ENCODE measurements around the gene LMX1A.

Gene LMX1A

DNA sequence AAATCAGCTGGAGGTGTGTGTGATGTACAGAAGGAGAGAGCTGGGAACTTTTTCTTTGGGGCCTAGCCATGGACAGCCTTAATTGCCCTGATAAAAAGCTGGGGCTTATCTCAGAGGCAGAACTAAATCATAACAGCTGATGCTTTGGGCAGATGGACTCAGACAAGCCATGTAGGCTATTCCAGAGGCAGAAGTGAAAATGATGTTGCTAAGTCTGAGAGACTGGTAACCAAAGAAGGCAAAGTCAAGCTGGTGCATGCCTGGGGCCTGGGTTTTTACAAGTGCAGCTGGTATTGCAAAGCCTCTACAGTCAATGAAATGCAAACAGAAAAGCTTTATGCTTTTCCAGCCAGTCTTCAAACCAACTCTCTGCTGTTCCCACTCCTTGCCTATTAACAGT is 39.0 kb upstream of the LMX1A start:
- H3K4me3 ChIP-seq (ENCODE audit: low read depth, low read length) = no peak overlapping the region
- DNase-seq (ENCODE audit: low read depth) = no peak
- TF ChIP-seq POLR2A (IDR thresholded peaks at IDR 0.05; ENCODE audit: extremely low read depth, insufficient read length) = no peak
- TF ChIP-seq MYC (IDR thresholded peaks at IDR 0.05; ENCODE audit: low read depth, low read length) = no peak
- TF ChIP-seq, protein P1, sequence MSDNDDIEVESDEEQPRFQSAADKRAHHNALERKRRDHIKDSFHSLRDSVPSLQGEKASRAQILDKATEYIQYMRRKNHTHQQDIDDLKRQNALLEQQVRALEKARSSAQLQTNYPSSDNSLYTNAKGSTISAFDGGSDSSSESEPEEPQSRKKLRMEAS (IDR thresholded peaks at IDR 0.05; ENCODE audit: low read depth, low read length) = no peak
- TF ChIP-seq, protein P2, sequence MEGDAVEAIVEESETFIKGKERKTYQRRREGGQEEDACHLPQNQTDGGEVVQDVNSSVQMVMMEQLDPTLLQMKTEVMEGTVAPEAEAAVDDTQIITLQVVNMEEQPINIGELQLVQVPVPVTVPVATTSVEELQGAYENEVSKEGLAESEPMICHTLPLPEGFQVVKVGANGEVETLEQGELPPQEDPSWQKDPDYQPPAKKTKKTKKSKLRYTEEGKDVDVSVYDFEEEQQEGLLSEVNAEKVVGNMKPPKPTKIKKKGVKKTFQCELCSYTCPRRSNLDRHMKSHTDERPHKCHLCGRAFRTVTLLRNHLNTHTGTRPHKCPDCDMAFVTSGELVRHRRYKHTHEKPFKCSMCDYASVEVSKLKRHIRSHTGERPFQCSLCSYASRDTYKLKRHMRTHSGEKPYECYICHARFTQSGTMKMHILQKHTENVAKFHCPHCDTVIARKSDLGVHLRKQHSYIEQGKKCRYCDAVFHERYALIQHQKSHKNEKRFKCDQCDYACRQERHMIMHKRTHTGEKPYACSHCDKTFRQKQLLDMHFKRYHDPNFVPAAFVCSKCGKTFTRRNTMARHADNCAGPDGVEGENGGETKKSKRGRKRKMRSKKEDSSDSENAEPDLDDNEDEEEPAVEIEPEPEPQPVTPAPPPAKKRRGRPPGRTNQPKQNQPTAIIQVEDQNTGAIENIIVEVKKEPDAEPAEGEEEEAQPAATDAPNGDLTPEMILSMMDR (IDR thresholded peaks at IDR 0.05; ENCODE audit: low read depth, low read length) = no peak

DNA sequence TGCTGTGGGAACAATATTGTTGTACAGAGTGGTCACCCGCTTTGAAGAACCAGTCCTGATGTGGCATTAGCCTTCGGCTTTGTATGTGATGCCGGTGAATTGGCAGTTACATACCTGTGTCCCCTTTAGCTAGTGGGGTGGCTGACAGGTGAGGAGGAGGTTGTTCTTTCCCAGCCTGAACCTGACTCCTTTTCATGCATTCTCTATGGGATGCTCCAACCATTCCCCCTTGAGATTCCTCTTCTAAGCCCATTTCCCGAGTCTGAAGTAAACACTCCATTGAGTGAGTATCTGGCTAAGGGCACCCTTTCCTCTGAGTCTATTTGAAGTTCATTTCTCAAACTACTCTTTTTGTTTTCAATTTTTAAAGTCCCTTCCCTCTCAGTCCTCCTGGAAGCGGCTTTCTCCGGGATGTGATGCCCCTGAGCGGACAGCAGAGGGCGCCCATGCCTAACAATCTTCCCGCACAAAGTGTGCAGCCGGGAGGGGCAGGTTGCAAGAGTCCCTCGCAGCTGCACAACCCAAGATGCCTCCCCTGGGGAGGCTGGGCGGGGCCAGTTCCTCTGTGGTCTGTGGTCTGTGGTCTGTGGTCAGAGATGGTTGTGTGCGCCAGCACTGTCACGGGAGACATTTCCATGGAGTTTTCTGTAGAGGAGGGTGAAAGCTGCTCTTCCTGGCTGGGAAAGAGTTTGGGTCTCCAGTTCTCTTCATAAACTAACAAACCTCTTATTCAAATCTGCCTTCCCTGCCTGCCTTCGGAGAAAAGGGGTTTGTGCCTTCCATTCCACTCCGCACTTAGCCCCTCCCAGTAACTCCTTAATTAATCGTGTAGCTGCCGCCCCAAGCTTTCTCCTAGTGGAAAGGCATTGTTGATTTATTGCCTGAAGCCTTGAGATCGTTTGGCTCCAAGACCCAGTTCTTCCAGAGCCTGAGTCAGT is 36.4 kb upstream of the LMX1A start:
- TF ChIP-seq MYC (IDR thresholded peaks at IDR 0.05; ENCODE audit: low read depth, low read length) = peak; percentile 58
- TF ChIP-seq, protein P1 (IDR thresholded peaks at IDR 0.05; ENCODE audit: low read depth, low read length) = peak; percentile 65
- TF ChIP-seq, protein P2 (IDR thresholded peaks at IDR 0.05; ENCODE audit: low read depth, low read length) = peak; percentile 84
- TF ChIP-seq POLR2A (IDR thresholded peaks at IDR 0.05; ENCODE audit: extremely low read depth, insufficient read length) = no peak
- DNase-seq (ENCODE audit: low read depth) = peak; percentile 95
- H3K4me3 ChIP-seq (ENCODE audit: low read depth, low read length) = no peak overlapping the region

DNA sequence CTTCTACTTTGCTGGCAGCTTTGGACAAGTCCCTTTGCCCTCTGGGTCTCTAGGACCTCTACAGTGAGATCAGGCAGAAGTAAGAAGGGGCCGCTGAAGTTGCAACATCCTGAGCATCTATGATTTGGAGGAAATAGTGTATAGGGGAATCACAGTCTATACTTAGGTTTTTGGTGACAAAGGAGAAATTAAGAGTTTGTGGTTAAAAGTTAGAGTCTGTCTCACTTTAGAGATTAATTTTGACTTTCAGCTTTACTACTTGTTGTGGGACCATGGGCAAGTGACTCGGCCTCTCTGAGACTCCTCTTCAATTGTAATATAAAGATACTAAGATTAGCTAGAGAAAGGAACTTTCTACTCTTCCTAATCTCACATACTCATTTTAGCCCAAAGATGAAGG is 33.1 kb upstream of the LMX1A start:
- TF ChIP-seq POLR2A (IDR thresholded peaks at IDR 0.05; ENCODE audit: extremely low read depth, insufficient read length) = no peak
- TF ChIP-seq, protein P2 (IDR thresholded peaks at IDR 0.05; ENCODE audit: low read depth, low read length) = no peak
- H3K4me3 ChIP-seq (ENCODE audit: low read depth, low read length) = no peak overlapping the region
- DNase-seq (ENCODE audit: low read depth) = no peak

DNA sequence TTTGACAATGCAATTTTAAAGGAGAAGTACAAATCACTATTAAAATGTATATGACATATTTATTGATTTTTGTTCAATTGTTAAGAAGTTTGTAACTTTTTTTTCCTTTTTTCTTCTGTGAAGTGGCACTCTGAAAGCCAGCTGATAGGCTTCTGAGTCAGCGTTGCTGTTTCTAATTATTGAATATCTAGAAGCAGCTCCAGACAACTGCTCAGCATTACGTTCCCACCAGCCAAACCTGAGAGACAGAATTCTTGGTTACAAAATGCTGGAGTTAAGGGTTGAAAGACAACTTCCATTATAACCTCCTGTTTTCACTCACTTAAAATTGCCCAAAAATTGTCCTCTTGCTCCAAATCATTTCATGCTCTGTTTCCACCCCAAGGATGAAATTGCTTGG is 31.4 kb upstream of the LMX1A start:
- no peak overlapping the region for H3K4me3 ChIP-seq (ENCODE audit: low read depth, low read length)
- DNase-seq (ENCODE audit: low read depth) = no peak
- no peak for TF ChIP-seq MYC (IDR thresholded peaks at IDR 0.05; ENCODE audit: low read depth, low read length)
- TF ChIP-seq, protein P1 (IDR thresholded peaks at IDR 0.05; ENCODE audit: low read depth, low read length) = no peak
- TF ChIP-seq, protein P2 (IDR thresholded peaks at IDR 0.05; ENCODE audit: low read depth, low read length) = no peak
- no peak for TF ChIP-seq POLR2A (IDR thresholded peaks at IDR 0.05; ENCODE audit: extremely low read depth, insufficient read length)

DNA sequence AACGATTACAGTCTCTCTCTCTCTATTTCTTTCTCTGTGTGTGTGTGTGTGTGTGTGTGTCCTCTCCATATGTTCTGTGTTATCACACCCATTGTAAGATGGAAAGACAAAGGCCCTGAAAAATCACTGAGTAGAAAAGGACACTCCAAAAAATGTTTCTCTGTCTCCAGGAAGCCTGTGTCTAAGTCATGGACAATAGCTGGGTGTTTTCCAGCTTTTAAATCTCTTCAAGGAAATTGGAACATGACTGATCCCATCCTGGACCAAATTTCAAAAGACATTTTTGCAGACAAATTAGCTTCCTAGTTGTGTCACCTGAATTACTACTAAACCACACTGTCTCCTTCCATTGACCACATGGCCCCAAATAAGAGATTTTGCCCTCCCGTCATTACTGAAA is 31.0 kb upstream of the LMX1A start:
- H3K4me3 ChIP-seq (ENCODE audit: low read depth, low read length) = no peak overlapping the region
- DNase-seq (ENCODE audit: low read depth) = no peak
- TF ChIP-seq MYC (IDR thresholded peaks at IDR 0.05; ENCODE audit: low read depth, low read length) (no peak), POLR2A (IDR thresholded peaks at IDR 0.05; ENCODE audit: extremely low read depth, insufficient read length) (no peak)
- TF ChIP-seq, protein P1 (IDR thresholded peaks at IDR 0.05; ENCODE audit: low read depth, low read length) = no peak
- TF ChIP-seq, protein P2 (IDR thresholded peaks at IDR 0.05; ENCODE audit: low read depth, low read length) = no peak

Data from NB4 (cell line).